ENCODE results near the gene EGFLAM. TPM values are rescaled to one million over a fixed set of nuclear protein-coding genes. Genes with fewer than 3 reads are reported as not detected.

The EGFLAM gene
- total RNA-seq, 4 donors from 2014 or later = 6.6 to 13.6 (median 9.8) TPM

- DNase-seq (ENCODE audit: extremely low spot score) = no peak
- WGBS = 0% methylated on average over 3 of the region's 13 CpGs
- peaks cover 20 to 24% (median 21%) of the 10 kb centered on the region in 4 donors for H3K4me1 ChIP-seq
- no peaks in the 10 kb centered on the region for H3K9me3 ChIP-seq
- H3K36me3 ChIP-seq = no peaks in the 10 kb centered on the region
- intact Hi-C loops (cut with DNase I) = no loop called here
- no peak for TF ChIP-seq EP300 (IDR thresholded peaks at IDR 0.05)
- no peak for TF ChIP-seq CTCF (IDR thresholded peaks at IDR 0.05)
- no peak for TF ChIP-seq POLR2AphosphoS5 (IDR thresholded peaks at IDR 0.05)
- no peak for TF ChIP-seq POLR2A (IDR thresholded peaks at IDR 0.05; ENCODE audit: low read depth)
- peak overlapping the region; percentile 56 to 68 (median 60) for H3K4me3 ChIP-seq
- peaks cover 5 to 60% (median 28%) of the 10 kb centered on the region in 4 donors for H3K27me3 ChIP-seq
- peak overlapping the region in 3 of 4 donors; percentile 33 to 55 (median 48) for H3K27ac ChIP-seq (replicated peaks in 1 of 4)
Measured at GRCh38 chr5:38258042-38258318, 379 bp upstream of the EGFLAM start.

- DNase-seq (ENCODE audit: extremely low spot score) = no peak
- Histone ChIP-seq H3K4me3 (peak overlapping the region; percentile 56 to 68 (median 60)), H3K4me1 (peaks cover 20 to 24% (median 21%) of the 10 kb centered on the region in 4 donors), H3K36me3 (no peaks in the 10 kb centered on the region), H3K9me3 (no peaks in the 10 kb centered on the region), H3K27ac (replicated peaks in 1 of 4) (peak overlapping the region in 3 of 4 donors; percentile 33 to 55 (median 48)), H3K27me3 (peaks cover 5 to 54% (median 28%) of the 10 kb centered on the region in 4 donors)
- intact Hi-C loops (cut with DNase I) = no loop called here
- TF ChIP-seq POLR2AphosphoS5 (IDR thresholded peaks at IDR 0.05) (no peak), CTCF (IDR thresholded peaks at IDR 0.05) (no peak), EP300 (IDR thresholded peaks at IDR 0.05) (no peak), POLR2A (IDR thresholded peaks at IDR 0.05; ENCODE audit: low read depth) (no peak)
- WGBS = 26% methylated on average over 13 of the region's 13 CpGs
Measured at GRCh38 chr5:38259062-38259808, 876 bp downstream of the EGFLAM start.

DNA sequence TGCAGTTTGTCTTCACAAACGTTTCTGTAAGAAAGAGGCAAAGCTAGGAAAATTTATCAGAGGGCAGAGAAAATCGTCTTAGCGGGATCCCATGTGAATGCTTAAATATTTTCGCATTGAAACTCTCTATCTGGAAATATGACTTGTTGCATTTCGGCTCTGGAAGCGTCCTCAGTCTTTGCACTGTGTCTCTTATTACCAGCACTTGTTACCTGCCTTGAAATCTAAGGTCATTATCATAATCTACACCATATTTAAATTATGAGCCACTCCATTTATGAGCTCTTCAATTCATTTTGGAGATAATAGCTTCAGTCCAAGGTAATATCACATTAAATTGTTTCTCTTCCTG, 1.4 kb downstream of the EGFLAM start:
- H3K9me3 ChIP-seq = no peaks in the 10 kb centered on the region
- peaks cover 20 to 24% (median 21%) of the 10 kb centered on the region in 4 donors for H3K4me1 ChIP-seq
- H3K27me3 ChIP-seq = peaks cover 5 to 54% (median 28%) of the 10 kb centered on the region in 4 donors
- WGBS = 71% methylated on average over 6 of the region's 6 CpGs
- H3K4me3 ChIP-seq = peak overlapping the region in 1 of 4 donors; percentile 56
- intact Hi-C loops (cut with DNase I) = no loop called here
- DNase-seq (ENCODE audit: extremely low spot score) = no peak
- H3K36me3 ChIP-seq = no peaks in the 10 kb centered on the region
- no peak overlapping the region for H3K27ac ChIP-seq (replicated peaks in 1 of 4)
- TF ChIP-seq EP300 (IDR thresholded peaks at IDR 0.05) (no peak), POLR2AphosphoS5 (IDR thresholded peaks at IDR 0.05) (no peak), CTCF (IDR thresholded peaks at IDR 0.05) (no peak), POLR2A (IDR thresholded peaks at IDR 0.05; ENCODE audit: low read depth) (no peak)

- H3K27me3 ChIP-seq = peaks cover 0 to 33% (median 5%) of the 10 kb centered on the region in 4 donors
- 38% methylated on average over 6 of the region's 6 CpGs for WGBS
- H3K9me3 ChIP-seq = no peaks in the 10 kb centered on the region
- no peak overlapping the region for H3K4me3 ChIP-seq
- no peaks in the 10 kb centered on the region for H3K36me3 ChIP-seq
- H3K27ac ChIP-seq (replicated peaks in 1 of 4) = no peak overlapping the region
- TF ChIP-seq POLR2AphosphoS5 (IDR thresholded peaks at IDR 0.05) = no peak
- TF ChIP-seq POLR2A (IDR thresholded peaks at IDR 0.05; ENCODE audit: low read depth) = no peak
- no peak for TF ChIP-seq CTCF (IDR thresholded peaks at IDR 0.05)
- no peak for TF ChIP-seq EP300 (IDR thresholded peaks at IDR 0.05)
- no peak for DNase-seq (ENCODE audit: extremely low spot score)
- intact Hi-C loops (cut with DNase I) = no loop called here
- H3K4me1 ChIP-seq = peaks cover 0 to 3% (median 1%) of the 10 kb centered on the region in 4 donors
Measured at GRCh38 chr5:38263983-38264382, 5.6 kb downstream of the EGFLAM start.

All from esophagus muscularis mucosa (tissue), 4 donors.